Measurements from ENCODE around the gene CBR3. TPM values are rescaled to one million over a fixed set of nuclear protein-coding genes. Genes with fewer than 3 reads are reported as not detected.
A peak's percentile ranks its signal among the peaks of the same experiment; 100 is the strongest.

CBR3 gene
- polyA plus RNA-seq, 3 donors from 2014 or later: 1.1 to 5.1 (median 1.5) TPM

- H3K27me3 Mint-ChIP-seq (ENCODE audit: low read depth in 3 of 3): peaks cover 1 to 8% (median 2%) of the 10 kb centered on the region in 3 donors
- no peaks in the 10 kb centered on the region for H3K9me3 Mint-ChIP-seq
- peaks cover 17 to 33% (median 19%) of the 10 kb centered on the region in 3 donors for H3K36me3 Mint-ChIP-seq
- H3K4me3 Mint-ChIP-seq: no peak overlapping the region
- no peak for DNase-seq
- no peak overlapping the region for H3K27ac Mint-ChIP-seq
- H3K4me1 Mint-ChIP-seq: peaks cover 20 to 21% of the 10 kb centered on the region in 2 donors
Observed at GRCh38 chr21:36169470-36170128, 34.7 kb downstream of the CBR3 start.

- DNase-seq: no peak
- peaks cover 1 to 8% (median 2%) of the 10 kb centered on the region in 3 donors for H3K27me3 Mint-ChIP-seq (ENCODE audit: low read depth in 3 of 3)
- no peak overlapping the region for H3K27ac Mint-ChIP-seq
- peaks cover 15 to 29% (median 19%) of the 10 kb centered on the region in 3 donors for H3K36me3 Mint-ChIP-seq
- no peak overlapping the region for H3K4me3 Mint-ChIP-seq
- no peaks in the 10 kb centered on the region for H3K9me3 Mint-ChIP-seq
- peaks cover 31 to 32% of the 10 kb centered on the region in 2 donors for H3K4me1 Mint-ChIP-seq
Observed at GRCh38 chr21:36170823-36171222, 35.9 kb downstream of the CBR3 start.

- H3K36me3 Mint-ChIP-seq: peaks cover 18 to 28% (median 19%) of the 10 kb centered on the region in 3 donors
Observed at GRCh38 chr21:36171336-36171735, 36.5 kb downstream of the CBR3 start.

GRCh38 chr21:36171741-36172331, 37.0 kb downstream of the CBR3 start:
- H3K4me3 Mint-ChIP-seq: peak overlapping the region in 4 of 5 donors; percentile 3 to 34 (median 8)
- H3K4me1 Mint-ChIP-seq: peaks cover 35 to 38% of the 10 kb centered on the region in 2 donors
- H3K27ac Mint-ChIP-seq: peak overlapping the region; percentile 5 to 91 (median 50)
- H3K9me3 Mint-ChIP-seq: no peaks in the 10 kb centered on the region
- H3K36me3 Mint-ChIP-seq: peaks cover 15 to 23% (median 20%) of the 10 kb centered on the region in 3 donors
- no peak for DNase-seq
- peaks cover 1 to 8% (median 2%) of the 10 kb centered on the region in 3 donors for H3K27me3 Mint-ChIP-seq (ENCODE audit: low read depth in 3 of 3)

More at GRCh38 chr21:36171336-36171735, 36.5 kb downstream of the CBR3 start:
- Mint-ChIP-seq H3K27ac (peak overlapping the region in 5 of 6 donors; percentile 14 to 91 (median 53)), H3K27me3 (ENCODE audit: low read depth in 3 of 3) (peaks cover 1 to 8% (median 2%) of the 10 kb centered on the region in 3 donors), H3K4me3 (peak overlapping the region in 1 of 5 donors; percentile 5), H3K9me3 (no peaks in the 10 kb centered on the region), H3K4me1 (peaks cover 35 to 38% of the 10 kb centered on the region in 2 donors)
- no peak for DNase-seq

- peak overlapping the region; percentile 13 to 55 (median 33) for H3K4me3 Mint-ChIP-seq
- peak overlapping the region; percentile 66 to 93 (median 74) for H3K27ac Mint-ChIP-seq
- H3K27me3 Mint-ChIP-seq (ENCODE audit: low read depth in 3 of 3): peaks cover 0 to 8% (median 2%) of the 10 kb centered on the region in 3 donors
- no peaks in the 10 kb centered on the region for H3K9me3 Mint-ChIP-seq
- peaks cover 35 to 38% of the 10 kb centered on the region in 2 donors for H3K4me1 Mint-ChIP-seq
- no peak for DNase-seq
- H3K36me3 Mint-ChIP-seq: peaks cover 6 to 23% (median 11%) of the 10 kb centered on the region in 3 donors
Observed at GRCh38 chr21:36174780-36175179, 39.9 kb downstream of the CBR3 start.

- no peak for DNase-seq
- Mint-ChIP-seq H3K9me3 (no peaks in the 10 kb centered on the region), H3K4me3 (peak overlapping the region in 1 of 5 donors; percentile 13), H3K4me1 (peaks cover 35 to 40% of the 10 kb centered on the region in 2 donors), H3K27ac (peak overlapping the region in 5 of 6 donors; percentile 51 to 93 (median 77)), H3K27me3 (ENCODE audit: low read depth in 3 of 3) (peaks cover 1 to 8% (median 2%) of the 10 kb centered on the region in 3 donors), H3K36me3 (peaks cover 3 to 20% (median 11%) of the 10 kb centered on the region in 3 donors)
Observed at GRCh38 chr21:36175771-36176565, 41.1 kb downstream of the CBR3 start.

- peaks cover 1 to 8% (median 2%) of the 10 kb centered on the region in 3 donors for H3K27me3 Mint-ChIP-seq (ENCODE audit: low read depth in 3 of 3)
- H3K4me3 Mint-ChIP-seq: no peak overlapping the region
- peaks cover 3 to 20% (median 12%) of the 10 kb centered on the region in 3 donors for H3K36me3 Mint-ChIP-seq
- peak overlapping the region in 1 of 6 donors; percentile 19 for H3K27ac Mint-ChIP-seq
- H3K9me3 Mint-ChIP-seq: no peaks in the 10 kb centered on the region
- DNase-seq: no peak
- peaks cover 31 to 33% of the 10 kb centered on the region in 2 donors for H3K4me1 Mint-ChIP-seq
Observed at GRCh38 chr21:36178349-36178748, 43.5 kb downstream of the CBR3 start.

- peaks cover 24 to 26% of the 10 kb centered on the region in 2 donors for H3K4me1 Mint-ChIP-seq
- no peak for DNase-seq
- peak overlapping the region in 1 of 6 donors; percentile 0 for H3K27ac Mint-ChIP-seq
- H3K27me3 Mint-ChIP-seq (ENCODE audit: low read depth in 3 of 3): peaks cover 0 to 1% (median under 1%) of the 10 kb centered on the region in 3 donors
- peaks cover 0 to 16% (median 8%) of the 10 kb centered on the region in 3 donors for H3K36me3 Mint-ChIP-seq
- H3K4me3 Mint-ChIP-seq: no peak overlapping the region
- H3K9me3 Mint-ChIP-seq: no peaks in the 10 kb centered on the region
Observed at GRCh38 chr21:36179145-36179544, 44.3 kb downstream of the CBR3 start.

- H3K36me3 Mint-ChIP-seq: peaks cover 0 to 13% (median 8%) of the 10 kb centered on the region in 3 donors
- no peaks in the 10 kb centered on the region for H3K9me3 Mint-ChIP-seq
- H3K4me3 Mint-ChIP-seq: no peak overlapping the region
- DNase-seq: no peak
- H3K27me3 Mint-ChIP-seq (ENCODE audit: low read depth in 3 of 3): peaks cover 0 to 1% (median 0%) of the 10 kb centered on the region in 3 donors
- peak overlapping the region in 1 of 6 donors; percentile 61 for H3K27ac Mint-ChIP-seq
- peaks cover 13 to 16% of the 10 kb centered on the region in 2 donors for H3K4me1 Mint-ChIP-seq
Observed at GRCh38 chr21:36180963-36181362, 46.1 kb downstream of the CBR3 start.

- Mint-ChIP-seq H3K4me3 (no peak overlapping the region), H3K27ac (peak overlapping the region in 1 of 6 donors; percentile 17), H3K4me1 (peaks cover 19 to 24% of the 10 kb centered on the region in 2 donors), H3K9me3 (no peaks in the 10 kb centered on the region), H3K36me3 (peaks cover 3 to 14% (median 10%) of the 10 kb centered on the region in 3 donors), H3K27me3 (ENCODE audit: low read depth in 3 of 3) (peaks cover 0 to 1% (median 0%) of the 10 kb centered on the region in 3 donors)
- no peak for DNase-seq
Observed at GRCh38 chr21:36183144-36183795, 48.4 kb downstream of the CBR3 start.

GRCh38 chr21:36184545-36184944, 49.7 kb downstream of the CBR3 start:
- no peak for DNase-seq
- Mint-ChIP-seq H3K4me1 (peaks cover 29 to 35% of the 10 kb centered on the region in 2 donors), H3K27ac (no peak overlapping the region), H3K9me3 (no peaks in the 10 kb centered on the region), H3K36me3 (peaks cover 4 to 12% (median 4%) of the 10 kb centered on the region in 3 donors), H3K4me3 (no peak overlapping the region), H3K27me3 (ENCODE audit: low read depth in 3 of 3) (peaks cover 0 to 1% (median 0%) of the 10 kb centered on the region in 3 donors)

- Mint-ChIP-seq H3K36me3 (peaks cover 4 to 12% (median 4%) of the 10 kb centered on the region in 3 donors), H3K27ac (peak overlapping the region in 1 of 6 donors; percentile 26), H3K27me3 (ENCODE audit: low read depth in 3 of 3) (no peaks in the 10 kb centered on the region), H3K4me3 (no peak overlapping the region), H3K9me3 (no peaks in the 10 kb centered on the region), H3K4me1 (peaks cover 29 to 36% of the 10 kb centered on the region in 2 donors)
- DNase-seq: no peak
Observed at GRCh38 chr21:36185523-36185922, 50.6 kb downstream of the CBR3 start.

GRCh38 chr21:36186081-36186480, 51.2 kb downstream of the CBR3 start:
- H3K27ac Mint-ChIP-seq: peak overlapping the region in 1 of 6 donors; percentile 21
- no peaks in the 10 kb centered on the region for H3K9me3 Mint-ChIP-seq
- H3K4me3 Mint-ChIP-seq: no peak overlapping the region
- no peak for DNase-seq
- no peaks in the 10 kb centered on the region for H3K27me3 Mint-ChIP-seq (ENCODE audit: low read depth in 3 of 3)
- H3K36me3 Mint-ChIP-seq: peaks cover 4 to 15% (median 10%) of the 10 kb centered on the region in 3 donors
- peaks cover 26 to 41% of the 10 kb centered on the region in 2 donors for H3K4me1 Mint-ChIP-seq
